ENCODE data around the gene MBIP.

DNA sequence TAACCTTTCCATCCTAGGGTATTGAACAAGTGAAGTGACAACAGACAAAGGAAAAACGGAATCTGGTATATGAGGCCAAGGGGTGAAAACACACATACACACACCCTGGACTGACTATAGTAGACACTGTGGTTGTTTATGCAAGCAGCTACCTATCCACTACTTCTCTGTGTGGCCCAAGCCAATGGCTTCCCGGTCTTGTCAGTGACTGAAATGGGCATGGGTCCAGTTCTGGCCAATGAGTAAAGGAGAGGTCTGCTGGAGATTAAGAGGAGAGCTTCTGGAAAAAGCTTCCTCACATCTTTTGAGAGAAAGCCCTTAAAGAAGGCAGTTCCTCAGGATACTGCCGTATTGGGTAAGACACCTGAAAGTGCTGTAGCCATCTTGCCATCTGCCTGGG is 19.3 kb downstream of the MBIP start:
- TF ChIP-seq, protein P1, sequence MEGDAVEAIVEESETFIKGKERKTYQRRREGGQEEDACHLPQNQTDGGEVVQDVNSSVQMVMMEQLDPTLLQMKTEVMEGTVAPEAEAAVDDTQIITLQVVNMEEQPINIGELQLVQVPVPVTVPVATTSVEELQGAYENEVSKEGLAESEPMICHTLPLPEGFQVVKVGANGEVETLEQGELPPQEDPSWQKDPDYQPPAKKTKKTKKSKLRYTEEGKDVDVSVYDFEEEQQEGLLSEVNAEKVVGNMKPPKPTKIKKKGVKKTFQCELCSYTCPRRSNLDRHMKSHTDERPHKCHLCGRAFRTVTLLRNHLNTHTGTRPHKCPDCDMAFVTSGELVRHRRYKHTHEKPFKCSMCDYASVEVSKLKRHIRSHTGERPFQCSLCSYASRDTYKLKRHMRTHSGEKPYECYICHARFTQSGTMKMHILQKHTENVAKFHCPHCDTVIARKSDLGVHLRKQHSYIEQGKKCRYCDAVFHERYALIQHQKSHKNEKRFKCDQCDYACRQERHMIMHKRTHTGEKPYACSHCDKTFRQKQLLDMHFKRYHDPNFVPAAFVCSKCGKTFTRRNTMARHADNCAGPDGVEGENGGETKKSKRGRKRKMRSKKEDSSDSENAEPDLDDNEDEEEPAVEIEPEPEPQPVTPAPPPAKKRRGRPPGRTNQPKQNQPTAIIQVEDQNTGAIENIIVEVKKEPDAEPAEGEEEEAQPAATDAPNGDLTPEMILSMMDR (conservative IDR thresholded peaks at IDR 0.05; ENCODE audit: low read length), result no peak
- no peak for TF ChIP-seq EZH2phosphoT487 (IDR thresholded peaks at IDR 0.05; ENCODE audit: borderline replicate concordance)

Data from Loucy (cell line).